ENCODE measurements around the gene PES1. TPM values are rescaled to one million over a fixed set of nuclear protein-coding genes. Genes with fewer than 3 reads are reported as not detected.

The PES1 gene
- polyA plus RNA-seq, 3 donors = 66.2 to 70.3 (median 66.7) TPM

Other genes with a start within 250 kb of the PES1 start
- gene SF3A1, start 235.0 kb downstream of the PES1 start, polyA plus RNA-seq (ENCODE audit: insufficient read length in 3 of 3) = 100 to 1,000 TPM; 114 to 133 (median 131) TPM
- 1 to 10 TPM; 4.1 to 5.4 (median 5.4) TPM for gene CCDC157, start 234.9 kb downstream of the PES1 start, polyA plus RNA-seq (ENCODE audit: insufficient read length in 3 of 3)
- 10 to 100 TPM; 17.2 to 20.5 (median 19.1) TPM for gene RNF215, start 204.5 kb downstream of the PES1 start, polyA plus RNA-seq (ENCODE audit: insufficient read length in 3 of 3)
- 1 to 10 TPM; 4.4 to 5.2 (median 5.0) TPM for gene SEC14L2, start 194.9 kb downstream of the PES1 start, polyA plus RNA-seq (ENCODE audit: insufficient read length in 3 of 3)
- 1 to 10 TPM; 5.1 to 9.4 (median 7.8) TPM for gene MTFP1, start 166.1 kb downstream of the PES1 start, polyA plus RNA-seq (ENCODE audit: insufficient read length in 3 of 3)
- not detected for gene SEC14L3, start 119.9 kb downstream of the PES1 start, polyA plus RNA-seq (ENCODE audit: insufficient read length in 3 of 3)
- under 1 TPM; 0.17 to 0.60 (median 0.50) TPM for gene SEC14L4, start 86.2 kb downstream of the PES1 start, polyA plus RNA-seq (ENCODE audit: insufficient read length in 3 of 3)
- 1 to 10 TPM; 5.3 to 8.6 (median 6.7) TPM for gene SEC14L6, start 45.2 kb downstream of the PES1 start, polyA plus RNA-seq (ENCODE audit: insufficient read length in 3 of 3)
- gene GAL3ST1, start 17.2 kb downstream of the PES1 start, polyA plus RNA-seq (ENCODE audit: insufficient read length in 3 of 3) = 10 to 100 TPM; 18.6 to 27.1 (median 19.4) TPM
- 10 to 100 TPM; 52.7 to 59.9 (median 52.9) TPM for gene TCN2, start 15.3 kb upstream of the PES1 start, polyA plus RNA-seq (ENCODE audit: insufficient read length in 3 of 3)
- gene SLC35E4, start 43.9 kb upstream of the PES1 start, polyA plus RNA-seq (ENCODE audit: insufficient read length in 3 of 3) = 1 to 10 TPM; 1.3 to 1.6 (median 1.4) TPM
- gene DUSP18, start 76.0 kb upstream of the PES1 start, polyA plus RNA-seq (ENCODE audit: insufficient read length in 3 of 3) = 1 to 10 TPM; 5.5 to 6.9 (median 6.5) TPM
- gene OSBP2, start 103.0 kb upstream of the PES1 start, polyA plus RNA-seq (ENCODE audit: insufficient read length in 3 of 3) = 1 to 10 TPM; 4.8 to 5.4 (median 5.3) TPM